ENCODE data around the gene CATSPERZ. TPM values are rescaled to one million over a fixed set of nuclear protein-coding genes. Genes with fewer than 3 reads are reported as not detected.
"Not testable (repeated sequence)": the region's sequence is repeated elsewhere in the genome, so short reads cannot be mapped to it uniquely, and the experiment has no call there.

Gene CATSPERZ
- polyA plus RNA-seq, 1 experiment, result not detected

DNA sequence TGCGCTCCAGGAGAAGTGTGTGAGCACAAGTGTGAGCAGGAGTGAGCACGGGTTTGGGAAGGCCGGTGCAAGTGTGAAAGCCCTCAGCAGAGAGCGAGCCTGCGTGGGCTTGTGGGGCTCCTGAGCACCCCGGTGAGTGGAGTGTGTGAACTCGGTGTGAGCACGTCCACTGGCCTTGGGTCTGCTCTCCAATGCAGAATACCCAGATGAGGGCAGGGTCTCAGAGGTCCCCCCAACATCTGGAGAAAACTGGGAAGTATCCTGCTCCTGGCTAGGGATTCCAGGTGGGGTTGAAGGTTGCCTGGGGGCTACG is 6.4 kb downstream of the CATSPERZ start:
- TF ChIP-seq, protein P1, sequence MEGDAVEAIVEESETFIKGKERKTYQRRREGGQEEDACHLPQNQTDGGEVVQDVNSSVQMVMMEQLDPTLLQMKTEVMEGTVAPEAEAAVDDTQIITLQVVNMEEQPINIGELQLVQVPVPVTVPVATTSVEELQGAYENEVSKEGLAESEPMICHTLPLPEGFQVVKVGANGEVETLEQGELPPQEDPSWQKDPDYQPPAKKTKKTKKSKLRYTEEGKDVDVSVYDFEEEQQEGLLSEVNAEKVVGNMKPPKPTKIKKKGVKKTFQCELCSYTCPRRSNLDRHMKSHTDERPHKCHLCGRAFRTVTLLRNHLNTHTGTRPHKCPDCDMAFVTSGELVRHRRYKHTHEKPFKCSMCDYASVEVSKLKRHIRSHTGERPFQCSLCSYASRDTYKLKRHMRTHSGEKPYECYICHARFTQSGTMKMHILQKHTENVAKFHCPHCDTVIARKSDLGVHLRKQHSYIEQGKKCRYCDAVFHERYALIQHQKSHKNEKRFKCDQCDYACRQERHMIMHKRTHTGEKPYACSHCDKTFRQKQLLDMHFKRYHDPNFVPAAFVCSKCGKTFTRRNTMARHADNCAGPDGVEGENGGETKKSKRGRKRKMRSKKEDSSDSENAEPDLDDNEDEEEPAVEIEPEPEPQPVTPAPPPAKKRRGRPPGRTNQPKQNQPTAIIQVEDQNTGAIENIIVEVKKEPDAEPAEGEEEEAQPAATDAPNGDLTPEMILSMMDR (IDR thresholded peaks at IDR 0.05; ENCODE audit: insufficient read depth, low read depth, low read length), result no peak
- CTCF ChIA-PET, result interaction anchor here (0.8 to 5.5 kb wide), 4 partner anchors 9 to 103 kb away, joined by 3 to 41 read pairs (median 4); partner anchors contain the start of genes PRDX5 and TRMT112
- peak overlapping the region; percentile 82 for H3K4me3 ChIP-seq (ENCODE audit: low read depth, low read length)
- no peak for DNase-seq (ENCODE audit: low read depth)
- POLR2A ChIA-PET, result no interaction called here
- no peaks in the 10 kb centered on the region for H3K36me3 ChIP-seq (ENCODE audit: control insufficient read depth, insufficient read depth, low read length)
- H3K27me3 ChIP-seq (ENCODE audit: control insufficient read depth, insufficient read depth, low read length), result no peaks in the 10 kb centered on the region

DNA sequence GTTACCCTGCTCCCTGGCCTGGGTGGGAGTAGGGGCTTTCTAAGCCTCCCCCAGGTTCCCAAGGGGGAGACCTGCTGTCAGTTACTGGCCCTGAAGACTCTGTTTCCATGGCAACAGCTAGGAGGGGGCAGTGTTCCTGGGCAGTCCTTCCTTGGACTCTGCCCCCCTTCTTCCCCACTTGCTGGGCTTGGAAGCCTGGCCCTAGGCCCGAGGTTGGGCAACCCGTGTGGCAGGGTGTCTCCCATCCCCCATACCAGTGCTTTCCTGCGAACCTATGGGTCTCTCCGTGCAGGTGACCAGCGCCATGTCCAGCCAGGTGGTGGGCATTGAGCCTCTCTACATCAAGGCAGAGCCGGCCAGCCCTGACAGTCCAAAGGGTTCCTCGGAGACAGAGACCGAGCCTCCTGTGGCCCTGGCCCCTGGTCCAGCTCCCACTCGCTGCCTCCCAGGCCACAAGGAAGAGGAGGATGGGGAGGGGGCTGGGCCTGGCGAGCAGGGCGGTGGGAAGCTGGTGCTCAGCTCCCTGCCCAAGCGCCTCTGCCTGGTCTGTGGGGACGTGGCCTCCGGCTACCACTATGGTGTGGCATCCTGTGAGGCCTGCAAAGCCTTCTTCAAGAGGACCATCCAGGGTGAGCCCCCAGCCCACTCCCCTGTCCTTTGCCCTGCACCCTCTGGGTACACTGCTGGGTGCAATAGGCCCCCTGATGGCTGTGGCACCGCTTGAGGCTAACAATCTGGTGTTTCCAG is 6.9 kb downstream of the CATSPERZ start:
- Histone ChIP-seq H3K36me3 (ENCODE audit: control insufficient read depth, insufficient read depth, low read length) (no peaks in the 10 kb centered on the region), H3K4me3 (ENCODE audit: low read depth, low read length) (no peak overlapping the region), H3K27me3 (ENCODE audit: control insufficient read depth, insufficient read depth, low read length) (no peaks in the 10 kb centered on the region)
- TF ChIP-seq, protein P1 (IDR thresholded peaks at IDR 0.05; ENCODE audit: insufficient read depth, low read depth, low read length), result no peak
- ChIA-PET POLR2A (no interaction called here), CTCF (interaction anchor here (0.8 to 5.5 kb wide), 4 partner anchors 8 to 103 kb away, joined by 3 to 41 read pairs (median 4); partner anchors contain the start of genes PRDX5 and TRMT112)
- no peak for DNase-seq (ENCODE audit: low read depth)

DNA sequence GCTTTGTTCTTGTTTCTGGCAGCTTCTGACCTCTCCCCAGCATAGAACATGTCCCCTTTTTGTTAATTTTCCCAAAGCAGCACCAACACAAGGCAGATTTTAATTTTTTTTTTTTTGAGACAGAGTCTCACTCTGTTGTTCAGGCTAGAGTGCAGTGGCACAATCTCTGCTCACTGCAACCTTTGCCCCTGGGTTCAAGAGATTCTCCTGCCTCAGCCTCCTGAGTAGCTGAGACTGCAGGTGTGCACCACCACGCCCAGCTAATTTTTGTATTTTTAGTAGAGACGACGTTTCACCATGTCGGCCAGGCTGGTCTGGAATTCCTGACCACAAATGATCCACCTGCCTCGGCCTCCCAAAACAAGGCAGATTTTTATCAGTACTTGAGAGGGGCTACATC is 7.6 kb downstream of the CATSPERZ start:
- H3K36me3 ChIP-seq (ENCODE audit: control insufficient read depth, insufficient read depth, low read length); DNase-seq (ENCODE audit: low read depth); H3K4me3 ChIP-seq (ENCODE audit: low read depth, low read length); POLR2A ChIA-PET; H3K27me3 ChIP-seq (ENCODE audit: control insufficient read depth, insufficient read depth, low read length): not testable (repeated sequence)
- CTCF ChIA-PET, result interaction anchor here (1.5 to 5.5 kb wide), 2 partner anchors 8 to 104 kb away, joined by 4 to 41 read pairs; partner anchors contain the start of genes PRDX5 and TRMT112

DNA sequence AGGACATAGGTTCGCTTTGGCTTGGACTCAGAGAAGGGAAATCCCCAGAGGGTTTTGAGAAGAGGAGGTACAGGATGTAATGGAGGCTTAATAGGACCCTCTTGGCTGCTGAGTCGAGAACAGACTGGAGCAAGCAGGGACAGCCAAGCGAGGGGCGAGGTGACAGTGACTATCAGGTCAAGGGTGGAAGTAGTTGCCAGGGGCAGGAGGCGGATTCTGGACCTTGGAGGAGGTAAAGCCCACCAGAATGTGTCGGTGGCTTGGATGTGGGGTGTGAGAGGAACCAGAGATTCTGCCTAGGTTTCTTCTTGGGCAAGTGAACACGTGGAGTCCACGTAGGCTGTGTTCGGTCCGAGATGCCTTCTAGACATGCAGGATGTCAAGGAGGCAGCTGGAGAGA is 12.8 kb downstream of the CATSPERZ start:
- TF ChIP-seq, protein P1 (IDR thresholded peaks at IDR 0.05; ENCODE audit: insufficient read depth, low read depth, low read length), result no peak
- POLR2A ChIA-PET, result no interaction called here
- no peaks in the 10 kb centered on the region for H3K27me3 ChIP-seq (ENCODE audit: control insufficient read depth, insufficient read depth, low read length)
- H3K36me3 ChIP-seq (ENCODE audit: control insufficient read depth, insufficient read depth, low read length), result peaks cover 7% of the 10 kb centered on the region
- CTCF ChIA-PET, result interaction anchor here (1.7 to 6.3 kb wide), 2 partner anchors 7 to 337 kb away, joined by 4 to 41 read pairs; partner anchors contain the start of gene ESRRA
- no peak overlapping the region for H3K4me3 ChIP-seq (ENCODE audit: low read depth, low read length)
- DNase-seq (ENCODE audit: low read depth), result no peak

DNA sequence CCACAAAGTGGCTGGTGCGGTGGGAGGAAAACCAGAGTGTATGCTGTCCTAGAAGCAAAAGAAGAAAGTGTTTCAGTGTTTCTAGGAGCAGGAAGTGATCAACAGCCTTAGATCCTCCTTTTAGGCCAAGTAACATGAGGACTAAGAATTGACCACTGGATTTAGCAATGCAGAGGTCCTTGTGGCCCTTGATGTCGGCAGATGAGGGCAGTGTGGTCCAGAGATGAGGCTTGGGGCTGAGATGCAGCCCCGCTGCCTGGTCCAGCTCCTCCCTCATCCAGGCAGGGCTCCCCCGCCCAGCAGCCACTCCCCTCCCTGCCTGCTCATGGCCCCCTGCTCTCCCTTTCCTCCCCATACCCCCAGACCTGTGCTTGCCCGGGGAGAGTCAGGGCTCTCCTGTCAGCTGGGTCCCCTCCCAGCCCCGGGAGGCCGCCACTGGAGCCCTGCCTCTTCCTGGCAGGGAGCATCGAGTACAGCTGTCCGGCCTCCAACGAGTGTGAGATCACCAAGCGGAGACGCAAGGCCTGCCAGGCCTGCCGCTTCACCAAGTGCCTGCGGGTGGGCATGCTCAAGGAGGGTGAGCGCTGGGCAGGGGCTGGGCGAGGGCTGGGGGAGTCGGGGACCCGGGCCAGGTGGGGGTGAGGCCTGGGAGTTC is 13.5 kb downstream of the CATSPERZ start:
- TF ChIP-seq, protein P1 (IDR thresholded peaks at IDR 0.05; ENCODE audit: insufficient read depth, low read depth, low read length), result no peak
- CTCF ChIA-PET, result interaction anchor here (1.0 to 6.3 kb wide), 3 partner anchors 8 to 336 kb away, joined by 3 to 41 read pairs (median 4); partner anchors contain the start of gene ESRRA
- H3K36me3 ChIP-seq (ENCODE audit: control insufficient read depth, insufficient read depth, low read length), result peaks cover 7% of the 10 kb centered on the region
- no peaks in the 10 kb centered on the region for H3K27me3 ChIP-seq (ENCODE audit: control insufficient read depth, insufficient read depth, low read length)
- no peak overlapping the region for H3K4me3 ChIP-seq (ENCODE audit: low read depth, low read length)
- POLR2A ChIA-PET, result no interaction called here
- DNase-seq (ENCODE audit: low read depth), result no peak

All from BJ (cell line).